ENCODE data around the gene RAB38. TPM values are rescaled to one million over a fixed set of nuclear protein-coding genes. Genes with fewer than 3 reads are reported as not detected.

The RAB38 gene
- total and polyA plus RNA-seq, 2 experiments from 2014 or later: 8.8 to 14.2 TPM

- no peak for TF ChIP-seq ZNF462 (CRISPR knock-in tag; IDR thresholded peaks at IDR 0.05)
- TF ChIP-seq ETS1 (IDR thresholded peaks at IDR 0.05): no peak
- no peak for TF ChIP-seq CREB1 (CRISPR knock-in tag; IDR thresholded peaks at IDR 0.05; ENCODE audit: low read depth)
- no peak for TF ChIP-seq JUNB (IDR thresholded peaks at IDR 0.05; ENCODE audit: unreplicated experiment)
Observed at GRCh38 chr11:88202498-88202897, 27.3 kb upstream of the RAB38 start (continued).

GRCh38 chr11:88196393-88196792 is 21.1 kb upstream of the RAB38 start:
- Histone ChIP-seq H3K36me3 (ENCODE audit: insufficient read depth) (no peaks in the 10 kb centered on the region), H3K4me3 (no peak overlapping the region), H3K4me2 (no peak overlapping the region), H3K27ac (ENCODE audit: low read depth) (no peak overlapping the region), H3K27me3 (ENCODE audit: insufficient read depth) (no peaks in the 10 kb centered on the region), H4K20me1 (replicated peaks; ENCODE audit: insufficient read depth) (no peaks in the 10 kb centered on the region), H2AFZ (no peak overlapping the region), H3K4me1 (ENCODE audit: insufficient read depth) (no peaks in the 10 kb centered on the region), H3K79me2 (replicated peaks; ENCODE audit: insufficient read depth) (no peaks in the 10 kb centered on the region), H3K9me2 (ENCODE audit: insufficient read depth) (no peaks in the 10 kb centered on the region), H3F3A (replicated peaks; ENCODE audit: low read depth) (no peaks in the 10 kb centered on the region)
- ATAC-seq (no peak), DNase-seq (ENCODE audit: low spot score) (no peak)
- Mint-ChIP-seq H3K27me3 (ENCODE audit: insufficient read depth, low read depth, poor library complexity) (peaks cover 2% of the 10 kb centered on the region), H3K36me3 (ENCODE audit: low read depth) (peaks cover 9% of the 10 kb centered on the region; the same call in 2 of the 3 replicates), H3K9me3 (peaks cover 15% of the 10 kb centered on the region; the same call in 2 of the 3 replicates), H3K27ac (no peak overlapping the region), H3K4me1 (no peaks in the 10 kb centered on the region), H3K4me3 (no peak overlapping the region)
- TF ChIP-seq ZNF462 (CRISPR knock-in tag; IDR thresholded peaks at IDR 0.05) (no peak), NANOG (IDR thresholded peaks at IDR 0.05; ENCODE audit: borderline replicate concordance) (no peak), ZNF114 (CRISPR knock-in tag; IDR thresholded peaks at IDR 0.05) (no peak), ZNF331 (CRISPR knock-in tag; IDR thresholded peaks at IDR 0.05; ENCODE audit: low read depth) (no peak), CREB1 (CRISPR knock-in tag; IDR thresholded peaks at IDR 0.05; ENCODE audit: low read depth) (no peak), STAT1 (IDR thresholded peaks at IDR 0.05; ENCODE audit: unreplicated experiment) (no peak), EZH2 (IDR thresholded peaks at IDR 0.05; ENCODE audit: low read depth, unreplicated experiment) (no peak), EZH2phosphoT487 (IDR thresholded peaks at IDR 0.05; ENCODE audit: unreplicated experiment) (no peak)

All from GM23338 (cell line).